ENCODE results near the gene FBXO36. TPM values are rescaled to one million over a fixed set of nuclear protein-coding genes. Genes with fewer than 3 reads are reported as not detected.

Gene FBXO36
- total RNA-seq, 1 donor from 2014 or later, result 1.8 TPM

GRCh38 chr2:229974266-229974665 lies 52.0 kb downstream of the FBXO36 start:
- ATAC-seq, result no peak

GRCh38 chr2:229980431-229981184 lies 58.3 kb downstream of the FBXO36 start:
- ATAC-seq, result peak; percentile 83

GRCh38 chr2:229993236-229993635 lies 70.9 kb downstream of the FBXO36 start:
- no peak for ATAC-seq

- ATAC-seq, result no peak
Observed at GRCh38 chr2:229996320-229996719, 74.0 kb downstream of the FBXO36 start.

GRCh38 chr2:229997565-229997964 lies 75.3 kb downstream of the FBXO36 start:
- no peak for ATAC-seq

GRCh38 chr2:230000118-230000841 lies 78.0 kb downstream of the FBXO36 start:
- ATAC-seq, result no peak

GRCh38 chr2:230007931-230008707 lies 85.8 kb downstream of the FBXO36 start:
- peak; percentile 60 for ATAC-seq

GRCh38 chr2:230008708-230009066 lies 86.4 kb downstream of the FBXO36 start:
- ATAC-seq, result no peak

GRCh38 chr2:230010501-230010900 lies 88.2 kb downstream of the FBXO36 start:
- ATAC-seq, result no peak

- ATAC-seq, result no peak
Observed at GRCh38 chr2:230011617-230012016, 89.3 kb downstream of the FBXO36 start.

GRCh38 chr2:230012267-230012884 lies 90.1 kb downstream of the FBXO36 start:
- no peak for ATAC-seq

GRCh38 chr2:230016844-230017243 lies 94.5 kb downstream of the FBXO36 start:
- no peak for ATAC-seq

GRCh38 chr2:230018153-230018552 lies 95.8 kb downstream of the FBXO36 start:
- ATAC-seq, result peak; percentile 61

GRCh38 chr2:230019742-230020141 lies 97.4 kb downstream of the FBXO36 start:
- ATAC-seq, result no peak

GRCh38 chr2:230023313-230023712 lies 101.0 kb downstream of the FBXO36 start:
- no peak for ATAC-seq

GRCh38 chr2:230042195-230042594 lies 119.9 kb downstream of the FBXO36 start:
- ATAC-seq, result no peak

GRCh38 chr2:230043025-230043424 lies 120.7 kb downstream of the FBXO36 start:
- ATAC-seq, result no peak

- peak; percentile 25 for ATAC-seq
Observed at GRCh38 chr2:230043461-230043860, 121.2 kb downstream of the FBXO36 start.

- ATAC-seq, result no peak
Observed at GRCh38 chr2:230046491-230046890, 124.2 kb downstream of the FBXO36 start.

- ATAC-seq, result peak; percentile 83
Observed at GRCh38 chr2:230048010-230048671, 125.8 kb downstream of the FBXO36 start.

GRCh38 chr2:230050136-230050535 lies 127.8 kb downstream of the FBXO36 start:
- peak; percentile 43 for ATAC-seq

GRCh38 chr2:230052299-230052698 lies 130.0 kb downstream of the FBXO36 start:
- ATAC-seq, result no peak

Data from esophagus mucosa (tissue), 1 donor.